ENCODE results near the gene ANKS1A.

Gene ANKS1A

DNA sequence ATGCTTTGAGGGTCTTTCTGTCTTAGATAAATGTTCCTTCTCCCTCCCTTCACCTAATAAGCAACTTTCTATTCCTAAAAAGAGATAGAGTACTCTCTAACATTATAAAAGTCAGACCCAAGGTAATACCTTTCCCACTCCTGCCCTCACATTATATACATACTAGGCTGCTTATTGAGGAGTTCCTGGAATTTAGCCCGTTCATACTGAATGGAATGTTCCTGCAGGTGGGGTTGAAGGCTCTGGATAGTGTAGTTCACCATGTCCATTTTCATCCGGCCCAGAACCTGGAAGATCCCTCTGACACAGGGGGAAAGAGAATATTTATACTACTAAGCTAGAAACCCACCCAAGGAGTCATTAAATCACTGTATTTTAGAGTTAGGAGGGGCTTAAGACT is 231.7 kb downstream of the ANKS1A start:
- H3K27me3 ChIP-seq (ENCODE audit: control insufficient read depth, low read length), result no peaks in the 10 kb centered on the region; the same call in 1 of the 2 replicates
- no peaks in the 10 kb centered on the region for H3F3A ChIP-seq (ENCODE audit: control insufficient read depth, insufficient read depth)
- no peaks in the 10 kb centered on the region for H3K36me3 ChIP-seq (ENCODE audit: control insufficient read depth, low read length)
- no peaks in the 10 kb centered on the region for H4K20me1 ChIP-seq (ENCODE audit: control insufficient read depth, insufficient read depth, low read depth, low read length)
- H3K9me2 ChIP-seq (replicated peaks; ENCODE audit: control insufficient read depth, low read length), result no peaks in the 10 kb centered on the region
- no peak for TF ChIP-seq EZH2phosphoT487 (IDR thresholded peaks at IDR 0.05; ENCODE audit: borderline replicate concordance, low read length)
- TF ChIP-seq, protein P1, sequence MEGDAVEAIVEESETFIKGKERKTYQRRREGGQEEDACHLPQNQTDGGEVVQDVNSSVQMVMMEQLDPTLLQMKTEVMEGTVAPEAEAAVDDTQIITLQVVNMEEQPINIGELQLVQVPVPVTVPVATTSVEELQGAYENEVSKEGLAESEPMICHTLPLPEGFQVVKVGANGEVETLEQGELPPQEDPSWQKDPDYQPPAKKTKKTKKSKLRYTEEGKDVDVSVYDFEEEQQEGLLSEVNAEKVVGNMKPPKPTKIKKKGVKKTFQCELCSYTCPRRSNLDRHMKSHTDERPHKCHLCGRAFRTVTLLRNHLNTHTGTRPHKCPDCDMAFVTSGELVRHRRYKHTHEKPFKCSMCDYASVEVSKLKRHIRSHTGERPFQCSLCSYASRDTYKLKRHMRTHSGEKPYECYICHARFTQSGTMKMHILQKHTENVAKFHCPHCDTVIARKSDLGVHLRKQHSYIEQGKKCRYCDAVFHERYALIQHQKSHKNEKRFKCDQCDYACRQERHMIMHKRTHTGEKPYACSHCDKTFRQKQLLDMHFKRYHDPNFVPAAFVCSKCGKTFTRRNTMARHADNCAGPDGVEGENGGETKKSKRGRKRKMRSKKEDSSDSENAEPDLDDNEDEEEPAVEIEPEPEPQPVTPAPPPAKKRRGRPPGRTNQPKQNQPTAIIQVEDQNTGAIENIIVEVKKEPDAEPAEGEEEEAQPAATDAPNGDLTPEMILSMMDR (IDR thresholded peaks at IDR 0.05; ENCODE audit: low read depth, low read length, poor library complexity, severe bottlenecking), result no peak
- H3K4me3 ChIP-seq (ENCODE audit: low read length), result no peak overlapping the region
- no peaks in the 10 kb centered on the region for H3K79me2 ChIP-seq (ENCODE audit: control insufficient read depth, low read length)
- no peaks in the 10 kb centered on the region for H3K4me1 ChIP-seq (ENCODE audit: control insufficient read depth, low read length)
- no peak overlapping the region for H3K4me2 ChIP-seq (ENCODE audit: low read length)
- no peak overlapping the region for H3K27ac ChIP-seq (ENCODE audit: low read depth, low read length)
- no peaks in the 10 kb centered on the region for H3K9me3 ChIP-seq (ENCODE audit: control insufficient read depth, insufficient read depth, low read length)

DNA sequence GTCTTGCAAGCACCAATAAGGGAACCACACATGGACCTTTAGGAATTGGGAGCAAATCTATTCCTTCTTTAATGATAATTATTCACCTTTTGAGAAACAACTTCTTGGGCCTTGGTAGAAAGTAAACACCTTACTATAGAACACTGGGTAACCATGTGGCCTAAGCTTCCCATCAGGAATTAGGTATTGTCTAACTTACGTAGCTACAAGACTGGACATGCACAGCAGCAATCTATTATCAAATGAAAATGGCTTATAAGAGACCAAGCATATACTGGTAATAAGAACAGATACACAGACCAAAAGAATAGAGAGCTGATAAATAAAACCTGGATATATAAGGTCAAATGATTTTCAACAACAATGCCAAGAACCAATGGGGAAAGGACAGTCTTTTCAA is 235.3 kb downstream of the ANKS1A start:
- Histone ChIP-seq H3F3A (ENCODE audit: control insufficient read depth, insufficient read depth) (no peaks in the 10 kb centered on the region), H3K9me2 (replicated peaks; ENCODE audit: control insufficient read depth, low read length) (no peaks in the 10 kb centered on the region)
- TF ChIP-seq EZH2phosphoT487 (IDR thresholded peaks at IDR 0.05; ENCODE audit: borderline replicate concordance, low read length), result no peak
- TF ChIP-seq, protein P1 (IDR thresholded peaks at IDR 0.05; ENCODE audit: low read depth, low read length, poor library complexity, severe bottlenecking), result no peak

DNA sequence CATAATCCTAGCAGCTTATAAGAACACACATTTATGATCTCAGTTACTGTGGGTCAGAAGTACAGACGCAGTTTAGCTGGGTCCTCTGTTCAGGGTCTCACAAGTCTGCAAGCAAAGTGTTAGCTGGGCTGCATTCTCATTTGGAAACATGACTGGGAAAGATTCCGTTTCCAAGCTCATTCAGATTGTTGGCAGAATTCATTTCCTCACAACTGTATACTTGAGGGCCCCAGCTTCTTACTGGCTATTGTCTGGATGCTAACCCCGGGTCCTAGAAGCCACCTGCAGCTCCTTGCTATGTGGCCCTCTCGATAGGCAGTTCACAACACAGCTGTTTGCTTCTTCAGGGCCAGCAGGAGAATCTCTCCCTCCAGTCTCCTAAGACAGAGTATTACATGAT is 239.0 kb downstream of the ANKS1A start:
- H3K4me2 ChIP-seq (ENCODE audit: low read length), result no peak overlapping the region

More for the DNA sequence above, 235.3 kb downstream of the ANKS1A start:
- H4K20me1 ChIP-seq (ENCODE audit: control insufficient read depth, insufficient read depth, low read depth, low read length), result no peaks in the 10 kb centered on the region
- H3K36me3 ChIP-seq (ENCODE audit: control insufficient read depth, low read length), result no peaks in the 10 kb centered on the region
- H3K4me2 ChIP-seq (ENCODE audit: low read length), result no peak overlapping the region
- no peak overlapping the region for H3K4me3 ChIP-seq (ENCODE audit: low read length)
- peaks cover 25% of the 10 kb centered on the region for H3K27me3 ChIP-seq (ENCODE audit: control insufficient read depth, low read length)
- H3K79me2 ChIP-seq (ENCODE audit: control insufficient read depth, low read length), result no peaks in the 10 kb centered on the region
- no peaks in the 10 kb centered on the region for H3K9me3 ChIP-seq (ENCODE audit: control insufficient read depth, insufficient read depth, low read length)
- H3K27ac ChIP-seq (ENCODE audit: low read depth, low read length), result no peak overlapping the region
- H3K4me1 ChIP-seq (ENCODE audit: control insufficient read depth, low read length), result no peaks in the 10 kb centered on the region

More for the DNA sequence above, 239.0 kb downstream of the ANKS1A start:
- Histone ChIP-seq H3K9me2 (replicated peaks; ENCODE audit: control insufficient read depth, low read length) (no peaks in the 10 kb centered on the region), H3K4me3 (ENCODE audit: low read length) (no peak overlapping the region), H3K9me3 (ENCODE audit: control insufficient read depth, insufficient read depth, low read length) (no peaks in the 10 kb centered on the region), H3F3A (ENCODE audit: control insufficient read depth, insufficient read depth) (no peaks in the 10 kb centered on the region), H4K20me1 (ENCODE audit: control insufficient read depth, insufficient read depth, low read depth, low read length) (no peaks in the 10 kb centered on the region), H3K27ac (ENCODE audit: low read depth, low read length) (no peak overlapping the region), H3K79me2 (ENCODE audit: control insufficient read depth, low read length) (no peaks in the 10 kb centered on the region), H3K27me3 (ENCODE audit: control insufficient read depth, low read length) (peaks cover 32% of the 10 kb centered on the region), H3K36me3 (ENCODE audit: control insufficient read depth, low read length) (no peaks in the 10 kb centered on the region), H3K4me1 (ENCODE audit: control insufficient read depth, low read length) (no peaks in the 10 kb centered on the region)
- TF ChIP-seq, protein P1 (IDR thresholded peaks at IDR 0.05; ENCODE audit: low read depth, low read length, poor library complexity, severe bottlenecking), result no peak
- TF ChIP-seq EZH2phosphoT487 (IDR thresholded peaks at IDR 0.05; ENCODE audit: borderline replicate concordance, low read length), result no peak
